ENCODE measurements around the gene SCYL3. TPM values are rescaled to one million over a fixed set of nuclear protein-coding genes. Genes with fewer than 3 reads are reported as not detected.
"Not testable (repeated sequence)": the region's sequence is repeated elsewhere in the genome, so short reads cannot be mapped to it uniquely, and the experiment has no call there.

The SCYL3 gene
- total RNA-seq, 2 experiments from 2014 or later: 3.5 to 3.6 TPM

- POLR2A ChIA-PET: no interaction called here
- H3K4me1 Mint-ChIP-seq (ENCODE audit: low read depth): no peaks in the 10 kb centered on the region
- H3K27me3 Mint-ChIP-seq: no peaks in the 10 kb centered on the region
- H3K9me3 ChIP-seq (ENCODE audit: control insufficient read depth in 1 of 2, insufficient read depth in 1 of 2, low read length in 2 of 2): no peaks in the 10 kb centered on the region
- peaks cover 2% of the 10 kb centered on the region for H3K9me3 Mint-ChIP-seq
- no peak overlapping the region for H3K27ac Mint-ChIP-seq
- H3K4me1 ChIP-seq (ENCODE audit: insufficient read depth, low read length): no peaks in the 10 kb centered on the region
- H3K36me3 Mint-ChIP-seq (ENCODE audit: low read depth): peaks cover 14% of the 10 kb centered on the region
- no peak overlapping the region for H3K4me3 ChIP-seq (ENCODE audit: low read length)
- intact Hi-C loops (cut with DNase I, micrococcal nuclease): loop anchor here in 1 of 2 experiments (5.0 kb wide), 1 partner anchor 332 kb away; no protein-coding TSS in a partner anchor
- H3K27ac ChIP-seq (ENCODE audit: low read depth in 1 of 2, low read length in 2 of 2): no peak overlapping the region
- ATAC-seq (ENCODE audit: poor library complexity): no peak
- no peak for TF ChIP-seq CTCF (IDR thresholded peaks at IDR 0.05)
- no peaks in the 10 kb centered on the region for H3K27me3 ChIP-seq (ENCODE audit: control insufficient read depth in 1 of 2, insufficient read depth in 2 of 2, low read length in 2 of 2)
- CTCF ChIA-PET: no interaction called here
- no peaks in the 10 kb centered on the region for H3K36me3 ChIP-seq (ENCODE audit: insufficient read depth, low read length)
- no peak for DNase-seq
- H3K4me3 Mint-ChIP-seq: no peak overlapping the region
Measured at GRCh38 chr1:169814265-169814664, 79.4 kb downstream of the SCYL3 start.

- intact Hi-C loops (cut with DNase I, micrococcal nuclease): loop anchor here in 1 of 2 experiments (5.0 kb wide), 1 partner anchor 330 kb away; no protein-coding TSS in a partner anchor
- H3K4me1 Mint-ChIP-seq (ENCODE audit: low read depth): no peaks in the 10 kb centered on the region
Measured at GRCh38 chr1:169812131-169812530, 81.6 kb downstream of the SCYL3 start.

GRCh38 chr1:169811418-169812035, 82.2 kb downstream of the SCYL3 start:
- CTCF ChIA-PET; H3K27ac Mint-ChIP-seq; POLR2A ChIA-PET; H3K27me3 ChIP-seq (ENCODE audit: control insufficient read depth in 1 of 2, insufficient read depth in 2 of 2, low read length in 2 of 2); DNase-seq; H3K4me3 ChIP-seq (ENCODE audit: low read length); H3K9me3 Mint-ChIP-seq; H3K27me3 Mint-ChIP-seq; ATAC-seq (ENCODE audit: poor library complexity); H3K9me3 ChIP-seq (ENCODE audit: control insufficient read depth in 1 of 2, insufficient read depth in 1 of 2, low read length in 2 of 2); H3K27ac ChIP-seq (ENCODE audit: low read depth in 1 of 2, low read length in 2 of 2); H3K4me1 ChIP-seq (ENCODE audit: insufficient read depth, low read length); H3K36me3 ChIP-seq (ENCODE audit: insufficient read depth, low read length); H3K4me1 Mint-ChIP-seq (ENCODE audit: low read depth); H3K4me3 Mint-ChIP-seq: not testable (repeated sequence)
- peaks cover 20% of the 10 kb centered on the region for H3K36me3 Mint-ChIP-seq (ENCODE audit: low read depth)
- intact Hi-C loops (cut with DNase I, micrococcal nuclease): loop anchor here in 1 of 2 experiments (5.0 kb wide), 1 partner anchor 329 kb away; no protein-coding TSS in a partner anchor

More at GRCh38 chr1:169812131-169812530, 81.6 kb downstream of the SCYL3 start:
- no peak for TF ChIP-seq CTCF (IDR thresholded peaks at IDR 0.05)
- no peaks in the 10 kb centered on the region for H3K9me3 ChIP-seq (ENCODE audit: control insufficient read depth in 1 of 2, insufficient read depth in 1 of 2, low read length in 2 of 2)
- ATAC-seq (ENCODE audit: poor library complexity): no peak
- H3K27me3 Mint-ChIP-seq: no peaks in the 10 kb centered on the region
- no peaks in the 10 kb centered on the region for H3K4me1 ChIP-seq (ENCODE audit: insufficient read depth, low read length)
- CTCF ChIA-PET: no interaction called here
- H3K9me3 Mint-ChIP-seq: peaks cover 2% of the 10 kb centered on the region
- H3K36me3 ChIP-seq (ENCODE audit: insufficient read depth, low read length): peaks cover under 1% of the 10 kb centered on the region
- no peak overlapping the region for H3K27ac ChIP-seq (ENCODE audit: low read depth in 1 of 2, low read length in 2 of 2)
- no peak overlapping the region for H3K27ac Mint-ChIP-seq
- H3K4me3 Mint-ChIP-seq: no peak overlapping the region
- POLR2A ChIA-PET: no interaction called here
- no peak overlapping the region for H3K4me3 ChIP-seq (ENCODE audit: low read length)
- peaks cover 14% of the 10 kb centered on the region for H3K36me3 Mint-ChIP-seq (ENCODE audit: low read depth)
- DNase-seq: no peak
- no peaks in the 10 kb centered on the region for H3K27me3 ChIP-seq (ENCODE audit: control insufficient read depth in 1 of 2, insufficient read depth in 2 of 2, low read length in 2 of 2)
